ENCODE results near the gene SHANK1. TPM values are rescaled to one million over a fixed set of nuclear protein-coding genes. Genes with fewer than 3 reads are reported as not detected.

SHANK1 gene
- total RNA-seq, 4 donors from 2014 or later, result 4.0 to 6.5 TPM; not detected in 2

DNA sequence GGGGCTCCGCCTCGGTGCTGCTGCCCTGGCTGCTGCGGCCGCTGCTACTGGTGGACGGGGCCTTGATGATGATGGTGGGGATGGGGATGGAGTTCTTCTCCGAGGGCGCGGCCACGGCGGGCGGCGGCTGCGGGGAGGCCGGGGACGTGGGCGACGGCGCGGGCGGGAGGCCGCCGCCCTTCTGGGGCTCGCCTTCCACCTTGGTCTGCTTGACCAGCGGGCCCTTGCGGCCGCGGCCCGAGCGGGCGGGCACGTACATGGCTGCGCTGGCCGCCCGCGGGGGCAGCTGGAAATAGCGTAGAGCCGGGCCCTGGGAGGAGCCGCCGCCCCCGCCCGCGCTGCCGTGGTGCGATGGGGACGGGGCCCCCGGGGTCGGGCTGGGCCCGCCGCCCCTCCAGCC lies 51.2 kb downstream of the SHANK1 start:
- Histone ChIP-seq H3K4me3 (no peak overlapping the region), H3K36me3 (no peaks in the 10 kb centered on the region), H3K27me3 (peaks cover 10 to 21% of the 10 kb centered on the region in 2 donors), H3K27ac (no peak overlapping the region), H3K9me3 (no peaks in the 10 kb centered on the region), H3K4me1 (peaks cover 0 to 4% of the 10 kb centered on the region in 2 donors)
- intact Hi-C loops (cut with DNase I; ENCODE audit: low total_unique reads), result no loop called here
- TF ChIP-seq POLR2A (IDR thresholded peaks at IDR 0.05), result no peak
- no peak for TF ChIP-seq CTCF (IDR thresholded peaks at IDR 0.05)
- no peak for DNase-seq

DNA sequence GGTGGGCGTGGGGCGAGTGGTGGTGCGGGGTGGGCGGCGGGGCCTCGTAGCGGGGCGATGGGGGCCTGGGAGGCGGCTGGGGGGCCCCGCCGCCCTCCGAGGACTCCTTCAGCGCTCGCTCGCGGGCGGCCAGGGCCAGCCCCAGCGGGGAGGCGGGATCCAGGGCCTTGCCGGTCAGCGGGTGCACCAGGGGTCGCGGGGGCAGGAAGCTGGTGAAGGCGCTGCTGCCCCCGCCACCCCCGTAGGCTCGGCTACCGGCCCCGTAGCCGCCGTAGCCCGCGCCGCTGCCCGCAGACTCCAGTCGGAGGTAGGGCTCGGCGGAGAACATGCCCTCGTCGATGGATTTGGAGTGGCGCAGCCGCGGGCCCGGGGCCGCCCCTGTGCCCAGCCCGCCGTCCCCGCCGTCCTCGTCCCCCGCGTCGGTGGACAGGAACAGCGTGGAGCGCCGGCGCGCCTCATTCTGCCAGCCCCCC lies 51.8 kb downstream of the SHANK1 start:
- Histone ChIP-seq H3K27ac (no peak overlapping the region), H3K4me1 (peaks cover 0 to 4% of the 10 kb centered on the region in 2 donors), H3K9me3 (no peaks in the 10 kb centered on the region), H3K36me3 (no peaks in the 10 kb centered on the region), H3K27me3 (peaks cover 10 to 21% of the 10 kb centered on the region in 2 donors), H3K4me3 (no peak overlapping the region)
- no peak for DNase-seq
- intact Hi-C loops (cut with DNase I; ENCODE audit: low total_unique reads), result no loop called here
- TF ChIP-seq POLR2A (IDR thresholded peaks at IDR 0.05), result no peak
- no peak for TF ChIP-seq CTCF (IDR thresholded peaks at IDR 0.05)

DNA sequence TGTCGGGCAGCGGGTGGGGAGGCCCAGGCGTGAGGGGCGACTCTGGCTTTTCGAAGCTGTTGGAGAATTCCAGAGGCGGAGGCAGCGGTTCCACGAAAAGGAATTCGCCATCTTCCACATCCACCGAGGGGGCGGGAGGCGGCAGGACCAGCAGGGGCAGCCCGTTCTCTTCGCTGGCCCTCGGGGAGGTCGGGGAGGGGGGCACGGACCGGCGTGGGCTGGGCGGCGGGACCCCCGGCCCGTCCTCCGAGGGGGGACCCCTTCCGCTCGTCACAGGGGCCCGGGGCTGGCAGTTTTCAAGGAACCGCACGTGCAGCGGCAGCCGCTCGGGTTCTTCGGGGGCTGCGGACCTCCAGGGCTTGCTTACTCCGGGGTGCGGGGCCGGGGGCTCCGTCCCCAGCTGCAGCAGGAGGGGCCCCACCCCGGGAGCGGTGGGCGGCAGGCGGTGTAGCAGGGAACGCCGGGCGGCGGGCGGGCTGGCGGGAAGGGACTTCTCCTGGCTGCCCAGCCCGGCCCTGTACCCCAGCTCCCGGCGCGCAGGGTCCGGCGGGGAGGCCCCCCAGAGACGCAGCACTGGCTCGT lies 52.3 kb downstream of the SHANK1 start:
- DNase-seq, result no peak
- peaks cover 0 to 4% of the 10 kb centered on the region in 2 donors for H3K4me1 ChIP-seq
- peaks cover 10 to 21% of the 10 kb centered on the region in 2 donors for H3K27me3 ChIP-seq
- intact Hi-C loops (cut with DNase I; ENCODE audit: low total_unique reads), result no loop called here
- no peaks in the 10 kb centered on the region for H3K36me3 ChIP-seq
- no peak for TF ChIP-seq CTCF (IDR thresholded peaks at IDR 0.05)
- no peak for TF ChIP-seq POLR2A (IDR thresholded peaks at IDR 0.05)
- H3K27ac ChIP-seq, result no peak overlapping the region
- no peak overlapping the region for H3K4me3 ChIP-seq
- no peaks in the 10 kb centered on the region for H3K9me3 ChIP-seq

DNA sequence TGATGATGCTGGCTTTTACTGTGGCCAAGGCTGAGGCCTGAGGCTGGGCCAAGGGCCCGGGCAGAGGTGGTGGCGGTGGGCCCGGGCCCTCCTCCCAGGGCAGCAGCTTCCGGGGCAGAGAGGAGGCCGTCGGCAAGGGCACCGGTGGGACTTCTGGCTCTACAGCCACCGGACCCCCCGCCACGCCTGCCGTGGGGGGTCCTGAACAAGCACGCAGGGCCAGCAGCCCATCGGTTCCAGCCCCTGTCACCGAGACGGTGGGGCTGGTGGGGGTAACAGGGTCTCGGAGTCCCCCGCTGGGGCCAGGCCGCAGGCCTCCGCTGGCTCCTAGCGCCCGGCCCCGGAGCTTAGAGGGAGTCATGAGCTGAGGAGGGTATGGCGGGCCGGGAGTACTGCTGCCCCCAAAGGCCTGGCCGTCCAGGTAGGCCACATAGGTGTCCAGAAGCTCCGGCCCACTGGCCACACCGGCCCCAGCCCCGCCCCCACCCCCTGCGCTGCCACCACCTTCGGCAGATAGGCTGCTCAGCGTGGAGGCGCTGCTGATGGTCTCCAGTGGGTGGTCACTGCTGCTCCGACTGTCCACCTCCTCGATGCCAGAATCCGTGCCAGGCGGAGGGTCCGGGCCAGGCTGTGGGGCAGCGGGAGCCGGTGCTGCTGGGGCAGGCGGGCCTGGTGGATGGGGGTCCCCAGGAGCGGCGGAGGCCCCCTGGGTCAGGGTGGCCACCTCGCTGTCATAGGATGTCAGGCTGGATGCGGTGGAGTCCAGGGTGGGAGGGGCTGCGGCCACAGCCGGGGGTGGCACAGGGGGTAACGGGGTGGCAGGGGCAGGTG lies 53.0 kb downstream of the SHANK1 start:
- DNase-seq, result no peak
- H3K4me1 ChIP-seq, result peaks cover 0 to 4% of the 10 kb centered on the region in 2 donors
- H3K36me3 ChIP-seq, result no peaks in the 10 kb centered on the region
- H3K27ac ChIP-seq, result no peak overlapping the region
- no peak for TF ChIP-seq POLR2A (IDR thresholded peaks at IDR 0.05)
- no peak for TF ChIP-seq CTCF (IDR thresholded peaks at IDR 0.05)
- no peak overlapping the region for H3K4me3 ChIP-seq
- H3K27me3 ChIP-seq, result peaks cover 10 to 21% of the 10 kb centered on the region in 2 donors
- no peaks in the 10 kb centered on the region for H3K9me3 ChIP-seq
- intact Hi-C loops (cut with DNase I; ENCODE audit: low total_unique reads), result no loop called here

- H3K36me3 ChIP-seq, result no peaks in the 10 kb centered on the region
- intact Hi-C loops (cut with DNase I; ENCODE audit: low total_unique reads), result no loop called here
- H3K27me3 ChIP-seq, result peaks cover 10 to 35% of the 10 kb centered on the region in 2 donors
- no peak for TF ChIP-seq POLR2A (IDR thresholded peaks at IDR 0.05)
- no peak for TF ChIP-seq CTCF (IDR thresholded peaks at IDR 0.05)
- no peak for DNase-seq
- H3K27ac ChIP-seq, result no peak overlapping the region
- H3K9me3 ChIP-seq, result no peaks in the 10 kb centered on the region
- peaks cover 0 to 4% of the 10 kb centered on the region in 2 donors for H3K4me1 ChIP-seq
- H3K4me3 ChIP-seq, result no peak overlapping the region
Measured at GRCh38 chr19:50664204-50664603, 55.4 kb downstream of the SHANK1 start.
